HG03097 (cell line): Measurements from ENCODE around the gene PTPRS.

Experiments used
- ATAC-seq: cut with Tn5 transposase; IDR thresholded peaks from one replicate; pipeline ENCODE4 v1.9.1; 2021; ENCODE audit not compliant: unreplicated experiment, low FRiP score

Gene PTPRS

DNA sequence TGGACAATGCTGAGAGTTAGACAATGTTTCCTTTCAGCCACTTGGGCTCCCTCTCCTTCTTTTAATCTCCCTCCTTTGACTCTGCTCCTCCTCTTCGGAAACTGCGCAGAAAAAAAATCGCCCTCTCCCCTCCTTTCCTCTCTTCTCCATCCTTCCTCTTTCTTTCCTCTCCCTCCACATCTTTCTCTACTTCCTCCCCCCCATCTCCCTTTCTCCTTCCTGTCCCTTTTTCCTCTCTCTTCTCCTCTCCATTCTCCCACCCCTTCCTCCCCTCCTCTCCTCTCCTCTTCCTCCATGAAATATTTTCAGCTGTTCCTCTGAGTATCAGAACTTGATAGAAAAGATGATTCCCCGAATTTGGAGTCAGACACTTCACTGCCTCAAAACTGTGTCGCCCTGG lies 15.1 kb upstream of the PTPRS start:
- no peak for ATAC-seq

- no peak for ATAC-seq
Observed at GRCh38 chr19:5355076-5355475, 14.5 kb upstream of the PTPRS start.

DNA sequence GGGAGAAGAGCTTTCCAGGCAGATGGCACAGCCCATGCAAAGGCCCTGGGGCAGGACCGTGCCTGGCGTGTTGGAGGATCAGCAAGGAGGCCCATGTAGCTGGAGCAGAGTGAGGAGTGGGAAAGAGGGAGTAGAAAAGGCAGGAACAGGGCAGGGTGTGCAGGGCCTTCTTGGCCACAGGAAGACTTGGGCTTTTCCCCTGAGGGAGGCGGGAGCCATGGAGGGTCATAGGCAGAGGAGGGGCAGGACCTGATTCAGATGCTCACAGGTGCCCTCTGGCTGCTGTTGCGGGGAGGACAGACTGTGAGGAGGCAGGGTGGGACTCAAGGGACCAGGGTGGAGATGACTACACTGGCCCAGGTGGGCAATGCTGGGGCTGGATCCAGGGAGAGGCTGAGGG lies 13.8 kb upstream of the PTPRS start:
- ATAC-seq, result no peak

DNA sequence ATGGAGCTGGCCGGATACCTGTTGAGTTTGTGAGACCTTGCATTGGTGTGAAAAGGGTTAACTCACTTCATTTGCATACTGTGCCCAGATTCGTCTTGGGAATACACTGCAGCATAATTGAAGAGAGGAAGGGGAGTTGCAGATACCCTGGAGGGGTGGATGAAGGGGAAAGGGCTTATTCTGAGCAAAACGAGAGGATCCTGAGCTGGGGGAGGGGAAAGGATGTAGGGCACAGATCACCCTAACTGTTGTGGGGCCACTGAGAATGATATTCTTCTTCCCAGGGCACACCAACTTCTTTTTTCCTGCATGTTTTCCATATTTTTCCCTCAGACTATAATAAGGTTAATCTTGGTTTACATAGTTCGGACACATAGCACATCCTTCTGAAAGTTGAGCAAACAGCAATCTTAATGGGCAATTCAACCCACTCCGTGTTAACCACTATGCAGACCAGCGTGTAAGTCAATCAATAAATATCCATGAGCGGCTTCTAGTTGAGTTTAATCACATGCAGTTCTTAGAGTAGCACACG lies 11.7 kb upstream of the PTPRS start:
- ATAC-seq, result no peak

GRCh38 chr19:5351731-5352228 lies 11.2 kb upstream of the PTPRS start:
- ATAC-seq, result no peak

- no peak for ATAC-seq
Observed at GRCh38 chr19:5349041-5349440, 8.4 kb upstream of the PTPRS start.

- ATAC-seq, result no peak
Observed at GRCh38 chr19:5345895-5346386, 5.3 kb upstream of the PTPRS start.

- no peak for ATAC-seq
Observed at GRCh38 chr19:5343848-5344247, 3.2 kb upstream of the PTPRS start.

DNA sequence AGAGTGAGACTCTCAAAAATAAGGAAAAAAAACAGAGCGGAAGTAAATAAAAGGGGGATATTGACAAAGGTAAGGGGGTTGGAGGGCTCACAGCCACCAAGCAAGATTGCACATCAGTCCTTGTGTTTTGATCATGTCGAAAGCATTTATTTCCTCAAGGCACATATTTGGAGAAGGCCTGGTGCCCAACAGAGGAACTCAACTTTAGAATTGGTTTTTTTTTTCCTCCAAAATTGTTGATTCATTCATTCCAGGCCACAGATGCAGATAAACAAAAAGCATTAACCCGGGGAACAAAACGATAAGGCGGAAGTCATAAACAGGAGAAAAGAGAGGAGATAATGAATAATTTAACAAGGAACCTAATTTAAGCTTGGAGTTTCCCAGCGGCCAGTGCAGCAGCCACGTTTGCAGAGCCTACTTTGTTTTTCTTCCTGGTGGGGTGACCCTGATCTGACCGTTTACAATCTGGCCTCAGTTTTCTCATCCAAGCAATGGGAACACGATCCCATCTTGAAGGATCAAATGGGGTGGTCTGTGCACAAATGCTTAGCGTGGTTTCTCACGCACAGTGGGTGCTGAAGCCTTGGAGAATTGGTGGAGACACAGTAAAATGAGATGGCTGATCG lies 2.1 kb upstream of the PTPRS start:
- ATAC-seq, result no peak

DNA sequence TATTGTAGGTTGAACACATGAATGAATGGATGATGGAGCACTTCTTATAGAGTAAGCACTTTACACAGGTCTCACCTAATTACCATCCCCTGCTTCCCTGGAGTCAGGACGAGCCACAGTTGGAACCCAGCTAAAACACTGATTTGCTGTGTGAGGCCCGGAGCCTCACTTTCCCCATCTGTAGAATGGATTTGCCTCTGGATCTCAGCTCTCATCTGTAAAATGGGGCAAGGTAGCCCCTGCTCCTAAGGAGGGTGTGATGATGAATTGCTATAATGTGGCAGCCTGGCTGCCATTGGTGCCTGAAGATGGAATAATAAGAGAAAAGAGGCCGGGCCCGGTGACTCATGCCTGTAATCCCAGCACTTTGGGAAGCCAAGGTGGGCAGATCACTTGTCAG lies 1.4 kb upstream of the PTPRS start:
- ATAC-seq, result no peak

GRCh38 chr19:5341448-5341820 lies 822 bp upstream of the PTPRS start:
- no peak for ATAC-seq

DNA sequence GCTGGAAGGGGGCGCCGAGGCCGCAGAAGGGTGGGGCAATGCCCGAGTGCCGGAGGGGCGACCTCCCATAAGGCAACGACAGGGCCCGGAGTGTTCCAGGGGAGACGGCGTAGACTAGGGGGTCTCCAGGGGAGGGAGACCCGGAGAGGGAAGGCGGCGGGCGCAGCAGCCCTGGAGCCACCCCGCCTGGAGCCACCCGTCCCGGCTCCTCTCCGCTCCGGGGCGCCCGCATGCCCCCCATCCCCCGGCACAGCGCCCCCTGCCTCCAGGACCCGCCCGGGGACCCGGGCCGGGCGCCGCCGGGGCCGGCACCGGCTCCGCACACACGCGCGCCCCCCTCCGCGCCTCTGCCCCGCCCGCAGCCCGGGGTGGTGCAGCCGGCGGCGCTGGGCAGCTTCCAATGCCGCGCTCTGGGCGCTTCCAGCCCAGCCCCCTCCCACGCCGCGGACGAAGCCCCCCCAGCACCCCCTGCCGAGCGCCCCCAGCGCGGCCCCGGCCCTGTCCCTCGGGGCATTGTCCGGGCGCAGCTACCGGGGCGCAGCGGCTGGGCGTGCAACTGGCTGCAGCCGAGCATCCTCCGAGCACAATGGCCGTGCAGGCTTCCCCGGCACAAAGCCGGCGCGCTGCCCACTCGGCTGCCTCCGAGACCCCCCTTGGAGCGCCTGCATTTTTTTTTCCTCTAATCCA lies 519 bp downstream of the PTPRS start:
- no peak for ATAC-seq

DNA sequence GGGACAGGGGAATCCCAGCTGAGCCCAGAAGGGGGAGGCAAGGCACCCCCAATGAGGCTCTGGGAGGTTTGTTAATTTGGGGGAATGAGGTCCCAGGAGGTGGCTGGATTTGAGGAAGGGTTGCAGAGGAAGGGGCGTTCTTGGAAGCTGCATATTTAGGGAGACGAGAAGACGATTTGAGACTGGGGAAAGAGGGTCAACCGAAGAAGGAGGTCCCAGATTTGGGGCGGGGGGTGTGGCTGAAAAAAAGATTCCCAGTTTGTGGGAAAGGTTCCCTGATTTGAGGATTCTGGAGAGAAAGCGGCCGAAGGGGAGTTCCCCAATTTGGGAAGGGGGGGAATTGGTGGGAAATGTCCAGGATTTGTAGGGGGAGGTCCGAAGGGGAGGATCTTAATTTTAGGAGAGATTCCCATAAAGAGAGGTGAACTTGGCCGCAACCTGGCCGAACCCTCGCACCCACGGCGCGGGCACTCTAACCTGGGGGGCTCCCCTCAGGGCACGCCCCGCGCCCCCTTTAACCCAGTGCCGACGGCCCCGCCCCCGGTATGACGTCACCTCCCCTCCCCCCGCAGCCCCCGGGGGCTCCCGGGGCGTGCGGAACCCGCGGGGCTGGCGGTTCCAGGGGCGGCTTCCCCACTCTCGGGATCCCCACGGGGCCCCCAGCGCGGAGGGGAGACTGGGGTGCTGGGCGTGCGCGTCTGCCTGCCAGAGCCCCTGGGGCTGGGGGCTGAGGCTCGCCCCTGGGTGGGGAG lies 1.2 kb downstream of the PTPRS start:
- no peak for ATAC-seq

- no peak for ATAC-seq
Observed at GRCh38 chr19:5338656-5339197, 1.9 kb downstream of the PTPRS start.

GRCh38 chr19:5337708-5338655 lies 2.6 kb downstream of the PTPRS start:
- ATAC-seq, result no peak

DNA sequence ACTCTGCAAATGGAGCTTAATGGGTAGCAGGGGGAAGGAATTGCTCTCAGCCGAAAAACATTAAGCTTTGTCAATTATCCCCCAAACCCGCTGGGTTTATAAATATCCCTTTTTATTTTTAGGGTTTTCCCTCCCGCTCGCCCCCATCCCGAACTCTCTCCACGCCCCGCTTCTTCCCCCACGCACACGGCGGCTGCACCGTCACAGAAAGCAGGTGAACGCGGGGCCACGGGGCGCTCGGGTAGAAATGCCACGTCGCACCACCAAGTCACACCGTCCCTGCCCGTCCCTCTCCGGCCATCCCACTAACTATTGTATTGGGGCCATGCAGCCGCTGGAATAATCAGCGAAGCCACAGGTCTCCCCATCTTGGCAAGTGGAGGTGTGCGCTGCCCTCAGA lies 3.5 kb downstream of the PTPRS start:
- ATAC-seq, result no peak

DNA sequence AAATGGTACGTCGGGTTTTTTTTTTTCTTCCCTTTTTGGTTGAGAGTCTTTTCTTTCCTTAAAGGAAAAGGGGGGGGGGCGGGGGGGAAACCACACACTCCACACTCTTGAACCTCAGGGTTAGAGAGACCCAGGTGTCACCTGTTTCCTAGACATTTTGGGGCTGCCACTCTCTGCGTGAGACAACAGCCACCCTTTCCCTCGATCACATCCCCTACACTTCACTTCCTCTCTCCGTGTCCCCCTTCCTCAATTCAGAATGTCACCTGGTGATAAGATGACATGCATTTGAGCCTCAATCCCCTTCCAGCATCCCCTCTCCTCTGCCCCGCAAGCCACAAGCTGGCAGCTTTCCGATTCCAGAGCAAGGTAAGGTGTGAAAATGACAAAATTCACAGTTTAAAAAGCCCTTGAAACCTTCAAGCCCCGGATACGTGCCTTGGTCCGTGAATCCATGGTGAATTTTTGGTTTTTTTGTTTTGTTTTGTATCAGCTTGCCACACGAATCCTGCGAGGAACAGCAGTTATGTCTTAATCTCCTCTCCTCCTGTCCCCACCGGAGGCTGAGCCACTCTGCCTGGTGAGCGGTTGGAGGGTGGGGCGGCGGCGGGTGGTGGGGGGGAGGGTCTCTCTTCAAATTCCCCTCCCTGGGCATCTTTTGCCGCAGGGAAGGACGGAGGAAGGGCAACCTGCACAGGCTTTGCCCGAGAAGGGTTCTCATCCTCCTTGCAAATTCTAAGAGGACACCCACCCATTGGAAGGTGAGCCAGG lies 4.2 kb downstream of the PTPRS start:
- no peak for ATAC-seq

DNA sequence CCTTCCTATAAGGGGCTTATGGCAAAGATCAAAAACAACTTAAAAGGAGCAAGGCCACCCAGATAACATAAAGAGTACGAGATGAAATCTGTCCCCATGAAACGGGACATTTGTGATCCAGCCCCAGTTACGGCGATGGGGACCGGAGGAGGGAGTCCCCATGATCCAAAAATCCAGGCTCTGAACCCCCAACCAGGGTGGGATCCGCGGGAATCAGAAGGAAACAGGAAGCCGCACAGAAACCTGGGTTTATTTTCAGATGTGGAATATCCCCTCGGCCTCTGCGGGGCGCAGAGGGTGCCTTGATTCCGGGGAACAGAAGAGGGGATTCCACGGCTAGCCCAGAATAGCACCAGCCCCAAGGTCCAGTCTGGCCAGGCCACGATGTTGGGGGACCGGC lies 5.0 kb downstream of the PTPRS start:
- ATAC-seq, result no peak

GRCh38 chr19:5334824-5335500 lies 5.7 kb downstream of the PTPRS start:
- no peak for ATAC-seq
